Measurements from ENCODE around the gene CBX1. TPM values are rescaled to one million over a fixed set of nuclear protein-coding genes. Genes with fewer than 3 reads are reported as not detected.

The CBX1 gene
- total and polyA plus RNA-seq, 10 of the 15 experiments (the other 5 are each of a cell fraction or from before 2014, with no cell fraction given), result 11.8 to 99.2 (median 43.5) TPM

DNA sequence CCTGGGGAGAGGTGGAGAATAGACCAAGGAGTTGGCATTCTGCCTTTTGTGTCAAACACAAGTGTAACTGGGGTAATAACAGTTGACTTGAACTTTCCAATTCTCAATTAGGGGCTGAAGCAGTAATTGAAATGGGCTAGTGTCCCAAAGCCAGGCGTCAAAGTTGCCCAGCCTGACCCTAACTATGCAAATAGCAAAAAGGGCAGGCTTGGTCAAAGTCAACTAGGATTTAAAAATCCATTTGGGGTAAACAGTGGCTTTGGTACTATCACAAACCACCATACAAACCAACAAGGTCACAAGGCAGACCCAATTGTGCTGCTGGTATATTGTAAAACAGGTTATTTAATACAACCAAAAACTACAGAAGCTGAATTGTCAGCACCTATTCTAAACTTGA, 35.1 kb downstream of the CBX1 start:
- Histone ChIP-seq H3K79me2 (ENCODE audit: control insufficient read depth, insufficient read depth, low read length) (no peaks in the 10 kb centered on the region), H3K36me3 (ENCODE audit: control insufficient read depth in 2 of 2, insufficient read depth in 2 of 2, low read length in 1 of 2) (peaks cover 7 to 23% of the 10 kb centered on the region in 2 experiments; a peak in 3 of 4 replicates), H3K4me3 (no peak overlapping the region), H3K9ac (ENCODE audit: control insufficient read depth, insufficient read depth, low read length) (no peak overlapping the region), H3K27me3 (replicated peaks in 1 of 2; ENCODE audit: control insufficient read depth in 2 of 2, insufficient read depth in 2 of 2, low read length in 1 of 2) (no peaks in the 10 kb centered on the region), H3K27ac (ENCODE audit: control insufficient read depth, insufficient read depth) (no peak overlapping the region), H4K20me1 (ENCODE audit: control insufficient read depth, insufficient read depth) (no peaks in the 10 kb centered on the region), H3K4me1 (ENCODE audit: control insufficient read depth, insufficient read depth, low read length) (no peaks in the 10 kb centered on the region), H2AFZ (ENCODE audit: control insufficient read depth, low read depth, low read length) (no peak overlapping the region), H3K9me3 (replicated peaks; ENCODE audit: control insufficient read depth, insufficient read depth, low read length) (no peaks in the 10 kb centered on the region), H3K4me2 (ENCODE audit: control insufficient read depth, insufficient read depth) (no peak overlapping the region)
- WGBS (ENCODE audit: insufficient coverage, insufficient replicate concordance, low lambda C conversion rate, missing lambda C conversion rate), result 45% methylated on average over 1 of the region's 1 CpG
- CTCF ChIA-PET, result interaction anchor here (0.8 to 5.7 kb wide), 3 partner anchors 14 to 40 kb away, joined by 4 to 44 read pairs (median 32); no protein-coding TSS in a partner anchor
- SMC1A ChIA-PET (ENCODE audit: uncharacterized antibody, unreplicated experiment), result interaction anchor here (0.7 to 2.8 kb wide), 5 partner anchors 9 to 47 kb away, joined by 3 to 12 read pairs (median 4); no protein-coding TSS in a partner anchor
- ATAC-seq (no peak), DNase-seq (ENCODE audit: low read depth, low spot score) (no peak), FAIRE-seq (no peak)
- RAD21 ChIA-PET (ENCODE audit: unreplicated experiment), result interaction anchor here (0.8 to 2.4 kb wide), 2 partner anchors 8 to 17 kb away, joined by 3 to 7 read pairs; no protein-coding TSS in a partner anchor
- no TSS peak for BruUV-seq (replicated peaks)
- POLR2A ChIA-PET, result no interaction called here
- in situ Hi-C loops (cut with MboI) (loop anchor here (5.0 kb wide), 1 partner anchor 39 kb away; no protein-coding TSS in a partner anchor), intact Hi-C loops (cut with micrococcal nuclease; ENCODE audit: unreplicated experiment) (no loop called here)
- TF ChIP-seq HDAC6 (IDR thresholded peaks at IDR 0.05; ENCODE audit: unreplicated experiment), result no peak
- TF ChIP-seq, protein P1, sequence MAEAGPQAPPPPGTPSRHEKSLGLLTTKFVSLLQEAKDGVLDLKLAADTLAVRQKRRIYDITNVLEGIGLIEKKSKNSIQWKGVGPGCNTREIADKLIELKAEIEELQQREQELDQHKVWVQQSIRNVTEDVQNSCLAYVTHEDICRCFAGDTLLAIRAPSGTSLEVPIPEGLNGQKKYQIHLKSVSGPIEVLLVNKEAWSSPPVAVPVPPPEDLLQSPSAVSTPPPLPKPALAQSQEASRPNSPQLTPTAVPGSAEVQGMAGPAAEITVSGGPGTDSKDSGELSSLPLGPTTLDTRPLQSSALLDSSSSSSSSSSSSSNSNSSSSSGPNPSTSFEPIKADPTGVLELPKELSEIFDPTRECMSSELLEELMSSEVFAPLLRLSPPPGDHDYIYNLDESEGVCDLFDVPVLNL (IDR thresholded peaks at IDR 0.05; ENCODE audit: low read depth, low read length), result no peak

DNA sequence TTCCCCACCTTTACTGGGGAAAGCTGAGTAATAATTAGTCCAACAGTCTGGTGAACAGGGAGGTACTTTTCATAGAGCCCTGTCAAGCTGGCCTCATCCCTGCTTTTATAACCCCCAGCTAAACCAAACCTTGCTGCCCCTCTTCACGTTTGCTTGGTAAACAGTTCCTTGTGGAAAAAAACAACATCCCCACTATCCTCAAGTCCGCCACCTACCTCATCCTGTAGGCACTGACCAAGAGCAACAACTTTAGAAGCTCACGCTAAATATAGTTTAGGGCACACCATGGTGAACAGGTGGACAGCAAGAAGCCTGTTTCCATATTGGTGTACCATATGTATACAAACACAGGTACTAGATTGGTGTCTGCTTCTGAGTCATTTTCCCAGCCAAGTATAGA, 36.6 kb downstream of the CBX1 start:
- Histone ChIP-seq H3K4me2 (ENCODE audit: control insufficient read depth, insufficient read depth) (no peak overlapping the region), H4K20me1 (ENCODE audit: control insufficient read depth, insufficient read depth) (no peaks in the 10 kb centered on the region), H3K79me2 (ENCODE audit: control insufficient read depth, insufficient read depth, low read length) (peaks cover under 1% of the 10 kb centered on the region; the same call in 1 of the 2 replicates), H3K4me3 (no peak overlapping the region), H3K9ac (ENCODE audit: control insufficient read depth, insufficient read depth, low read length) (no peak overlapping the region), H3K27me3 (replicated peaks in 1 of 2; ENCODE audit: control insufficient read depth in 2 of 2, insufficient read depth in 2 of 2, low read length in 1 of 2) (no peaks in the 10 kb centered on the region), H3K36me3 (ENCODE audit: control insufficient read depth in 2 of 2, insufficient read depth in 2 of 2, low read length in 1 of 2) (peaks cover 14 to 23% of the 10 kb centered on the region in 2 experiments; a peak in 3 of 4 replicates), H3K27ac (ENCODE audit: control insufficient read depth, insufficient read depth) (no peak overlapping the region), H2AFZ (ENCODE audit: control insufficient read depth, low read depth, low read length) (no peak overlapping the region), H3K4me1 (ENCODE audit: control insufficient read depth, insufficient read depth, low read length) (no peaks in the 10 kb centered on the region), H3K9me3 (replicated peaks; ENCODE audit: control insufficient read depth, insufficient read depth, low read length) (no peaks in the 10 kb centered on the region)
- ChIA-PET POLR2A (interaction anchor here (0.6 to 1.2 kb wide), 2 partner anchors 21 to 231 kb away, joined by 3 to 4 read pairs; no protein-coding TSS in a partner anchor), RAD21 (ENCODE audit: unreplicated experiment) (interaction anchor here (1.0 to 2.4 kb wide), 2 partner anchors 12 to 15 kb away, joined by 3 to 7 read pairs; no protein-coding TSS in a partner anchor), CTCF (interaction anchor here (0.6 to 5.7 kb wide), 7 partner anchors 9 to 244 kb away, joined by 3 to 44 read pairs (median 4); partner anchors contain the start of gene CDK5RAP3), SMC1A (ENCODE audit: uncharacterized antibody, unreplicated experiment) (interaction anchor here (0.9 to 2.8 kb wide), 5 partner anchors 9 to 39 kb away, joined by 4 to 12 read pairs (median 6); no protein-coding TSS in a partner anchor)
- FAIRE-seq, result no peak
- ATAC-seq, result no peak
- intact Hi-C loops (cut with micrococcal nuclease; ENCODE audit: unreplicated experiment) (no loop called here), in situ Hi-C loops (cut with MboI) (loop anchor here (5.0 kb wide), 1 partner anchor 37 kb away; no protein-coding TSS in a partner anchor)
- no peak for DNase-seq (ENCODE audit: low read depth, low spot score)
- TF ChIP-seq MYC (IDR thresholded peaks at IDR 0.05; ENCODE audit: insufficient read depth, insufficient read length, insufficient replicate concordance, low read length, severe bottlenecking) (no peak), ESRRA (IDR thresholded peaks at IDR 0.05; ENCODE audit: low read length) (no peak), ATF3 (IDR thresholded peaks at IDR 0.05; ENCODE audit: borderline replicate concordance, extremely low read depth, low read depth, low read length) (no peak), RBBP5 (conservative IDR thresholded peaks at IDR 0.05) (no peak), CREB1 (IDR thresholded peaks at IDR 0.05; ENCODE audit: low read depth) (no peak), NR2F1 (conservative IDR thresholded peaks at IDR 0.05) (no peak), KDM1A (IDR thresholded peaks at IDR 0.05; ENCODE audit: borderline replicate concordance) (no peak), TCF7 (IDR thresholded peaks at IDR 0.05; ENCODE audit: borderline replicate concordance) (no peak), GATAD2B (conservative IDR thresholded peaks at IDR 0.05; ENCODE audit: low read depth) (no peak), SMC3 (IDR thresholded peaks at IDR 0.05; ENCODE audit: borderline replicate concordance, low read length) (no peak), SUPT20H (IDR thresholded peaks at IDR 0.05; ENCODE audit: borderline replicate concordance, control insufficient read depth, low read depth, low read length) (no peak)
- TF ChIP-seq, protein P2, sequence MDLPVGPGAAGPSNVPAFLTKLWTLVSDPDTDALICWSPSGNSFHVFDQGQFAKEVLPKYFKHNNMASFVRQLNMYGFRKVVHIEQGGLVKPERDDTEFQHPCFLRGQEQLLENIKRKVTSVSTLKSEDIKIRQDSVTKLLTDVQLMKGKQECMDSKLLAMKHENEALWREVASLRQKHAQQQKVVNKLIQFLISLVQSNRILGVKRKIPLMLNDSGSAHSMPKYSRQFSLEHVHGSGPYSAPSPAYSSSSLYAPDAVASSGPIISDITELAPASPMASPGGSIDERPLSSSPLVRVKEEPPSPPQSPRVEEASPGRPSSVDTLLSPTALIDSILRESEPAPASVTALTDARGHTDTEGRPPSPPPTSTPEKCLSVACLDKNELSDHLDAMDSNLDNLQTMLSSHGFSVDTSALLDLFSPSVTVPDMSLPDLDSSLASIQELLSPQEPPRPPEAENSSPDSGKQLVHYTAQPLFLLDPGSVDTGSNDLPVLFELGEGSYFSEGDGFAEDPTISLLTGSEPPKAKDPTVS (IDR thresholded peaks at IDR 0.05; ENCODE audit: low read depth, low read length), result no peak
- 96% methylated on average over 3 of the region's 3 CpGs for WGBS (ENCODE audit: insufficient coverage, insufficient replicate concordance, low lambda C conversion rate, missing lambda C conversion rate)
- no TSS peak for BruUV-seq (replicated peaks)
